ENCODE measurements around the gene PIF1. TPM values are rescaled to one million over a fixed set of nuclear protein-coding genes. Genes with fewer than 3 reads are reported as not detected.

PIF1 gene
- total RNA-seq, 1 experiment from 2014 or later: 13.4 TPM

DNA sequence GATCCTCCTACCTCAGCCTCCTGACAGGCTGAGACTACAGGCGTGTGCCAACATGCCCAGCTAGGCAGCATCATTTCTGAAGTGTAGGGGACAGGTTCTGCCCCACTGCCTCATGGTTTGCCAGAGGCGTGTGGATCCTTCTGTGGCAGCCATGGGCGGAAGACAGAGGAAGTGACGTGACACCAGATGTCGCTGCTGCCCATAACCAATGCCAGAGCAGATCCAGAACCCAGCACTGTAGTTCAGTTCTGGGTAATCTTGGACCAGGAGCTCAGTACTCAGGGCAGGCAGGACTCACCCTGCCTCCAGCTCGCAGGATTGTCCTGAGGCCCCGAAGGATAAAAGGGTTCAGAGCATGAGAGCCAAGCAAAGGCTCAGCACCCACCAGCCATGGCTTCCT, 58.2 kb downstream of the PIF1 start:
- Mint-ChIP-seq H3K36me3 (ENCODE audit: insufficient read depth, unreplicated experiment) (no peaks in the 10 kb centered on the region), H3K9me3 (ENCODE audit: unreplicated experiment) (no peaks in the 10 kb centered on the region), H3K27ac (ENCODE audit: low read depth, unreplicated experiment) (no peak overlapping the region), H3K4me1 (ENCODE audit: insufficient read depth, unreplicated experiment) (peaks cover 5% of the 10 kb centered on the region), H3K27me3 (ENCODE audit: insufficient read depth, unreplicated experiment) (no peaks in the 10 kb centered on the region), H3K4me3 (ENCODE audit: unreplicated experiment) (no peak overlapping the region)
- BruUV-seq (replicated peaks): no TSS peak
- no peak for TF ChIP-seq CTCF (IDR thresholded peaks at IDR 0.05; ENCODE audit: unreplicated experiment)
- ChIA-PET POLR2A (no interaction called here), CTCF (interaction anchor here (0.6 to 0.7 kb wide), 2 partner anchors 503 to 1304 kb away, joined by 3 read pairs; no protein-coding TSS in a partner anchor)
- no peak for DNase-seq (ENCODE audit: unreplicated experiment)
- intact Hi-C loops (cut with micrococcal nuclease): no loop called here

- Mint-ChIP-seq H3K9me3 (ENCODE audit: unreplicated experiment) (no peaks in the 10 kb centered on the region), H3K27me3 (ENCODE audit: insufficient read depth, unreplicated experiment) (no peaks in the 10 kb centered on the region), H3K36me3 (ENCODE audit: insufficient read depth, unreplicated experiment) (no peaks in the 10 kb centered on the region), H3K4me1 (ENCODE audit: insufficient read depth, unreplicated experiment) (peaks cover 5% of the 10 kb centered on the region), H3K4me3 (ENCODE audit: unreplicated experiment) (no peak overlapping the region), H3K27ac (ENCODE audit: low read depth, unreplicated experiment) (no peak overlapping the region)
- CTCF ChIA-PET: interaction anchor here (0.6 kb wide), 2 partner anchors 36 to 361 kb away, joined by 3 to 4 read pairs; no protein-coding TSS in a partner anchor
- no TSS peak for BruUV-seq (replicated peaks)
- POLR2A ChIA-PET: no interaction called here
- intact Hi-C loops (cut with micrococcal nuclease): no loop called here
- TF ChIP-seq CTCF (IDR thresholded peaks at IDR 0.05; ENCODE audit: unreplicated experiment): no peak
- DNase-seq (ENCODE audit: unreplicated experiment): no peak
These were observed 59.4 kb downstream of the PIF1 start for GRCh38 chr15:64766058-64766457.

Other genes starting within 250 kb of the PIF1 start
- gene RBPMS2, start 50.1 kb downstream of the PIF1 start, total RNA-seq (2022): 0.16 and 0.17 TPM in 2 replicates
- 2.0 and 2.7 TPM in 2 replicates for gene PLEKHO2, start 16.3 kb upstream of the PIF1 start, total RNA-seq (2022)
- 0.16 and 0.66 TPM in 2 replicates for gene ANKDD1A, start 86.3 kb upstream of the PIF1 start, total RNA-seq (2022)
- gene SPG21, start 164.3 kb upstream of the PIF1 start, total RNA-seq (2022): 63.1 and 70.4 TPM in 2 replicates
- 14.9 and 15.9 TPM in 2 replicates for gene MTFMT, start 204.0 kb upstream of the PIF1 start, total RNA-seq (2022)
- gene SLC51B, start 219.7 kb upstream of the PIF1 start, total RNA-seq (2022): not detected in 2 replicates
- gene RASL12, start 242.3 kb upstream of the PIF1 start, total RNA-seq (2022): not detected in 2 replicates

Data from MCF 10A (cell line).